GM19240 (cell line): ENCODE measurements around the gene ZBTB21.

ENCODE experiments used
- DNase-seq: peaks from one replicate; pipeline ENCODE4 v3.0.0; 2011; ENCODE audit warnings: low spot score; ENCODE audit not compliant: insufficient read length

The ZBTB21 gene

DNA sequence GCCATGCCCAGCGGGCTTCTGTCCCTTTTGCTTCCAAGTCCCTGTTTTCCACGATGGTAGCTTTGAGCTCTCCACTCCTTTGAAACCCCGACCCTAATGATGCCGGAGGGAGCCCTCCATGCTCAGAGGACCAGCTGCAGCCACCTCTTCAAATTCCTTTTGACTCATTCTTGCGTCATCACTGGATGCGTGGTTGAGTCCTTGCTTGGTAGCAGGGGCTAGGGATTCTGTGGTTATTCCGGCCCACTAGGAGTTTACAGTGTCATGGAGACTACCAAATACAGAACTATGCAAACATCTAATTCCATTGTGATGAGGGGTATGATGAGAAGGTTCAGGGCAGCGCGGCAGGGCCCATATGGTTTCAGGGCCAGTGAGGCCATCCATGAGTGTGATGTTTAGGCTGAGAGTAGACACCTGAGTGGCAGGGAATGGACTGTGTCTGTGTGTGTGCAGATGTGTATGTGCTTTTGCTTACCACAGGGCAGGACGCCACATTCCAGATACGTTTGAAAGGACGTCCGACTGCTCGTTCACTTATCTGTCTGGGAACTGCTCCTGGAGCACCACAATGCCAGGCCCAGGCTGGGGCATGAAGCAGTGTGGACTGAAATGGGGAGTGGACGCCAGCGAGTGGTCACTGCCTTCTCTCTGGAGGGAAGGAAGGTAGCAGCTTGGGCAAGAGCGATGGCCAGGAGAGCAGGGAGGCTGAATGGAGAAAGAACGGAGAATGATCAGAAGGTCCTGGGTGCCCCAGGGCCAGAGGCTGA, 30.4 kb upstream of the ZBTB21 start:
- DNase-seq, result no peak

DNA sequence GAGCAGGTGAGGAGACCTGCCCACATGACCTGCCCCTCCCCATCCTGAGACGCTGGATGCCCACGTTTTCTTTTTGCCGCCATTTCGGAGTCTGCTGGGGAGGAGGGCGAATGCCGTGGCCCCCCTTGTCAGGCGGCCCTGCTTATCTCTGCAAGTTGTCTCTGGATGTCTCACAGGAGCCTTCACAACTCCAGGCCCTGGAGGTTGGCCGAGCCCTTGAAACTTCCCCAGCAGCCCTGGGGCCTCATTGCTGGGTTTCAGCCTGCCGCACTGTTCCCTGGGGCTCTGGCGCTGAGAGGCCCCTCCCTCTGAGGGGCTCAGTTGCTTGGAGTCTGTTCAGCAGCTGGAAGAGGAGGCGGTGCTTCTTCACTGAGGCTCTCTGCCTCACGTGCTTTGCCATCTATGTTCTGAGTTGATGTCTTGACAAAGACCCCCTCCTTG, 29.8 kb upstream of the ZBTB21 start:
- no peak for DNase-seq

DNA sequence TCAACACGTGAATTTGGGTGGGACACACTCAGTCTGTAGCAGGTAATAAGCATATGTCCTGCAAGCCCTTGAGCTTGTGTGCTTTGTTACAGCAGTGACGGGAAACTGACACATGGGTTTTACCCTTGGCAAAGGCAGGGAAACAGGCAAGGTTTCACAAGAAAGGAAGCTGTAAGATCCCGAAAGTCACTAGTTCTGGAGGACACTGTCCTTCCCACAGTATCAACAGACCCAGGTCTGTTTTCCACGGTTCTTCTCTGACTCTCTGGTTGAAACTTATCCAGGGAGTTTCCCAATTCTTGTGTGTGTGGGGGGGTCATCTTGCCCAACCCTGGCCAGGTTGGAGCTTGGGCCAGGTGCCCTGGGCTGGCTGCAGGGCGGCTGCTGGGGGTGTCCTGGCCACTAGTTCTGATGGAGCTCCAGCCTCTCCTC, 29.3 kb upstream of the ZBTB21 start:
- DNase-seq, result no peak

DNA sequence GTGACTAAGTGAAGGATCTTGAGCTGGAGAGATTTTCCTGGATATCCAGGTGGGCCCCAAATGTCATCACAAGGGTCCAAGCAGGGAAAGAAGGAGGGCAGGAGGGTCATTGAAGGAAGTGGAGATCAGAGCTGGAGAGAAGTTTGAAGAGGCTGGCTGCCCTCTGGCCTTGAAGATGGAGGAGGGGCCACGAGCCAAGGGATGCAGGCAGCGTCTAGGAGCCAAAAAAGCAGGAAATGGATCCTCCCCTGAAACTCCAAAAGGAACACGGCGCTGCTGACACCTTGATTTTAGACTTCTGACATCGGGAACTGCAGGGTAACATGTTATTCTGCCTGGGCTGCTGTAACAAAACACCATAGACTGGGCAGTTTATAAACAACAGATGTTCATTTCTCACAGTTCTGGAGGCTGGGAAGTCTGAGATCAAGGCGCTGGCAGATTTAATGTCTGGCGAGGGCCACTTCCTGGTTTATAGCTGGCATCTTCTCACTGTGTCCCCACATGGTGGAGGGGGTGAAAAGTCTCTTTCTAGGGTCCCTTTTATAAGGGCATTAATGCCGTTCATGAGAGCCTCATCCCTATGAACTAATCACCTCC, 28.8 kb upstream of the ZBTB21 start:
- DNase-seq, result no peak

DNA sequence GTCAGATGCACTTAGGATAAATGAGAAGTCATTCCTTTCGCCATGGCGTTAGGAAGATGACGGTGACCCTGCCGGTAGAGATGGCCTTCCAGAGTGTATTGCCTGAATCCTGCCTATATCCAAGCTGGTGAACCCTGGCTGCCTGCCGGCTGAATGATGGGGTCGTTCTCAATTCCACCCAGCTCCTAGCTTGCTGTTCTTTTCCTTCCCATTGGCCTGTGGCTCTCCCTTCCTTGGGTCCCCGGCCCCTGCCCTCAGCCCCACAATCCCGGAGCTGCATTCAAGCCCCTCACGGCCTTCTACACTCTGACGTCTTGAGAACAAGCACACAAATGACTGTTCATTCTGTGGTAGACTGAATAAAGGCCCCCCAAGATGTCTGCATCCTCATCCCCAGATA, 28.2 kb upstream of the ZBTB21 start:
- no peak for DNase-seq

DNA sequence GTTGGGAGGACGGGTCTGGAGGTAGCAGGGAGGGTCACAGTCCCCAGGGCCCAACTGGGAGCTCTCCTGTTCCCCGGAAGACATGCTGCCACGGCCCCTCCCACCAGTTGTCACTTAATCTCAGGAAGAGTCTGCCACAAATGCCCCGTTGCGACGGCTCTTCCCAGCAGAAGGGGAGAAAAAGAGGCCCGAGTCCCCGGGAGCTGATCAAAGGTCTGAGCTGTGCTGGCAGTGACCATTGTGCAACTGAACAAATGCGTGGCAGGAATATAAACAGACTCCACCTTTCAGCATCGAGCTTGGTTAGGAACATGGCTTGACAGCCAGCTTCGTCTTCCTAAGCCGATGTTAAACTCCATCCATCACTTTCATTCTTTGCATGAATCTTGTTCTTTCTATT, 27.8 kb upstream of the ZBTB21 start:
- no peak for DNase-seq

DNA sequence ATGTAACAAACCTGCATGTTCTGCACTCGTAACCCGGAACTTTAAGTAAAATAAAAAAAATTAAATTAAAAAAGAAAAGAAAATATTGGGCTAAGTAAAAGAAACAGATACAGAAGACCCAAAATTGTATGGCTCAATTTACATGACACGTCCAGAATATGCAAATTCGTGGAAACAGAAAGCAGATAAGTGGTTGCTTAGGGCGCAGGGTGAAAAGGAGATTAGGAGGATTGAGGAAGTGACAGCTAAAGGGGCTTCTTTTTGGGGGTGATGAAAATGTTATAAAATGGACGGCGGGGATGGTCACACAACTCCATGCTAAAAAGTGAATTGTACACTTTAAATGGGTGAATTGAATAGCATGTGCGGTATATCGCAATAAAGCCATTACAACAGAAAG, 27.4 kb upstream of the ZBTB21 start:
- DNase-seq, result no peak

DNA sequence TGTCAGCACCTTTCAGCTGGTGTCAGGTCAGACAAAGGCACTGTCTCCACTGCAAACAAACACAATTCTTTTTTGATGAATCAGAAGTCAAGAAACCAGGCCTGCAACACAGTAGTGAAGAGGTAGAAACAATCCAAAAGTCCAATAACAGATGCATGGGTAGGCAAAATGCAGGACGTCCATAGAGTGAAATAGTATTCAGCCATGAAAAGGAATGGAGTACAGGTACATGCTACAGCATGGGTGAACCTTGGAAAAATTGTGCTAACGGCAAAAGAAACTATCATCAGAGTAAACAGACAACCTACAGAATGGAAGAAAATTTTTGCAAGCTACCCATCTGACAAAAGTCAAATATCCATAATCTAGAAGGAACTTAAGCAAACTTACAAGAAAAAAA, 26.2 kb upstream of the ZBTB21 start:
- no peak for DNase-seq

DNA sequence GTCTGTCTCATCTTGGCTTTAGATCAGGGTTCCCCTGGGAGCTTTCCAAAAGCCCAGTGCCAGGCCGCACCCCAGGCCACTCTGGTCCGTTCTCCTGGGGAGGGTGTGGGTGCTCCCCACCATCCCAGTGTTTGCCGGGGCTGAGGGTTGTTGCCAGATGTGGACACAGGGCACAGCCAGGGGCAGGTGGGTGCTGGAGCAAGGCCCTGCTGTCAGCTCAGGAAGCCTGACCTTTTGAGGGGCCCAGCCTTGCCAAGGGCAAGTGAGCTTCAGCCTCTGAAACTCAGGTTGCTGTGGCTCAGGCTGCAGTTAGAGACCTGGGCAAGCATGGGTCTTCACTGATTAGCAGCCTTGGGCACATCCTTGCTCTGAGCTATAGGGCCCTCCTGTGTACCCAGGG, 22.8 kb upstream of the ZBTB21 start:
- DNase-seq, result no peak

DNA sequence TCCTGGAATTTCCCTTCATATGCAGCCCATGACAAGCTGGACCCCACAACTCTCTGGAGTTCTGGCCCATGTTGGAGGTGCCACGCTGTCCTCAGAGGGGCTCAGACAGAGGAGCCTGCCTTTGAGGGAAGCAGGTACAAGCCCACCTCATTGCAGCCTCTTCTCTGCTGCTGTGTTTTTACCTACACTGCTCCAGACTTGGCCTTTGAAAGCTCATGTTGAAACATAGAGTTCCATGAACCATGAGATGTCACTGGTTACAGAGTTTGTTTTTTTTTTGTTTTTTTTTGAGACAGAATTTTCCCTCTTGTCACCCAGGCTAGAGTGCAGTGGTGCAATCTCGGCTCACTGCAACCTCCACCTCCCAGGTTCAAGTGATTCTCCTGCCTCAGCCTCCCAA, 22.1 kb upstream of the ZBTB21 start:
- DNase-seq, result no peak

DNA sequence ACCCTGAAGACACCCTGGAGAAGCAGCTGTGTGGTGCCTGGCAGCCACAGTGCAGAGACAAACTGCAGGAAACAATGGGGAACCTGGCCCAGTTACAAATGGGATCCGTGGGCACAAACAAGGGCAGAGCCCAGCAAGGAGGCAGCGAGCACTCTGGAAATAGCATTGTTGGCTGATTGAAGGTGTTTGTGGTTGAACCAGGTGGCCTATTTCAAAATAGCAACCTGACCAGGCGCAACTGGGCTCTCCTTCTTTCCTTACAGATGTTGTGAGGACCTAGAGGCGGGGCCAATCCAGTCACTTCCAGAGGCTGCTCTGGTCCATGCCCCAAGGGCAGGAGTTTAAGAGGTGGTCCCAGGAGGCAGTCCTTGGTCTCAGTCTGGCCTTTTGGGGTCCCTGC, 21.7 kb upstream of the ZBTB21 start:
- DNase-seq, result no peak

DNA sequence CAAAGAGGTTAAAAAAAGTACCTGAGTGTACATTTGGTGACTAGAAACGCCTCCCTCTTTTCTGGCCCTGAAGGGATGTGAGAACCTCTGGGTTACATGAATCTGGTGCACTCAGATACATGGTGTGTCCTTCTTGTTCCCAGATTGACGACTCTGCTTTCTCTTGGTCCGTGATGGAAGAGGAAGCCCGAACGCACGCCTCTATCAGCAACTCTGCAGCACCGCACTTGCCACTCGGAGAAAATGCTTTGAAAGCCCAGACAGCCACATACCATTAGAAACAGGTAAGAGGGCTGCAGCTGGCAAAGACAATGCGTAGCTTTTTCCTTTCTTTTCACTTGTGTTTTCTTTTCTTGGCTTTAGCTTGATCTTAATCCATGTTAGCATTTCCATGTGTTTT, 21.1 kb upstream of the ZBTB21 start:
- no peak for DNase-seq

DNA sequence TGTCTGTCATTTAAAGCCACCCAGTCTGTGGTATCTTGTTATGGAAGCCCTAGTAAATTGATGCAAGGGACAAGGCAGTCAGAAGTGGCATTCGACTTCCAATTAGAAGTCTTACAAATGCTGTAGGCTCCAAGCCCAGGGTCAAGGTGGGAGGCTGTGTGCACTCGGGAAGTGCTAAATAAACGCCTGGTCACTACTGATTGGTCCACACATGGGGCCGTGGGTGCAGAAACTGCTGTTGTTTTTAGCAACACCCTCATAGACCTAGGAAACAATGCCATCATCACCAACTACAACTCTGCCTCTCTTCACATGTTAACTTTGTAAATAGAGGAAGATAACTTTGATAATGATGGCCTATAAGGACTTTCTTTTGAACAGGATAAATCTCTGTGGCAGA, 20.2 kb upstream of the ZBTB21 start:
- no peak for DNase-seq

DNA sequence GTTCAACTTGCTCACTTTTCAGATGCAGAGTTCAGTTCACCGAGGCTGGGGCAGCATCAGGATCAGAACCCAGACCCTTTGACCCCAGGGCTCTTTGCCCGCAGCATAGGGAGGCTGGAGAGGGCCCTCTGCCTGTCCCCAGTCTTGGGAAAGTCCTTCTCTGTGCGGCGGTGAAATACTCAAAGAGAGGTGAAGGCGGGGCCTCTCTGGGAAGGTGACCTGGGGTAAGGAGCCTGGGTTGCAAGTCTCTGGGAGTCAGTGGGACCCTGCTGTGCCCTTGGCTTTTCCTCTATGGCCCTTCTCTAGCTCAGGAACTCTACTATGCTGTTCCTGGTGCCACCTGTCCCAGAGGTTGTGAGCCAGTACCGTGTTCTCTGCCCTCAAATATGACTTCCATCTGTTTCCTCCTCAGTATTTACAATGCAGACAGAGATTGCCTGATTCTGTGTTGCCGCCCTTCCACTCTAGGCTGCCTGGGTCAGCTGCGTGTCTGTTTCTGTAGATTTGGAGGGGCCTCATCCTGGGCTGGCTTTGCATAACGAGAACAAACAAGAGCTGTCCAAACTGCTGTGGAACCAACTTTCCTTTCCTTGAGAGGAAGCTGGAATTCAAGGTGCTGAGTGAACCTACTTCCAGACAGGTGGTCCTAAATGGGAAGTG, 18.7 kb upstream of the ZBTB21 start:
- no peak for DNase-seq

DNA sequence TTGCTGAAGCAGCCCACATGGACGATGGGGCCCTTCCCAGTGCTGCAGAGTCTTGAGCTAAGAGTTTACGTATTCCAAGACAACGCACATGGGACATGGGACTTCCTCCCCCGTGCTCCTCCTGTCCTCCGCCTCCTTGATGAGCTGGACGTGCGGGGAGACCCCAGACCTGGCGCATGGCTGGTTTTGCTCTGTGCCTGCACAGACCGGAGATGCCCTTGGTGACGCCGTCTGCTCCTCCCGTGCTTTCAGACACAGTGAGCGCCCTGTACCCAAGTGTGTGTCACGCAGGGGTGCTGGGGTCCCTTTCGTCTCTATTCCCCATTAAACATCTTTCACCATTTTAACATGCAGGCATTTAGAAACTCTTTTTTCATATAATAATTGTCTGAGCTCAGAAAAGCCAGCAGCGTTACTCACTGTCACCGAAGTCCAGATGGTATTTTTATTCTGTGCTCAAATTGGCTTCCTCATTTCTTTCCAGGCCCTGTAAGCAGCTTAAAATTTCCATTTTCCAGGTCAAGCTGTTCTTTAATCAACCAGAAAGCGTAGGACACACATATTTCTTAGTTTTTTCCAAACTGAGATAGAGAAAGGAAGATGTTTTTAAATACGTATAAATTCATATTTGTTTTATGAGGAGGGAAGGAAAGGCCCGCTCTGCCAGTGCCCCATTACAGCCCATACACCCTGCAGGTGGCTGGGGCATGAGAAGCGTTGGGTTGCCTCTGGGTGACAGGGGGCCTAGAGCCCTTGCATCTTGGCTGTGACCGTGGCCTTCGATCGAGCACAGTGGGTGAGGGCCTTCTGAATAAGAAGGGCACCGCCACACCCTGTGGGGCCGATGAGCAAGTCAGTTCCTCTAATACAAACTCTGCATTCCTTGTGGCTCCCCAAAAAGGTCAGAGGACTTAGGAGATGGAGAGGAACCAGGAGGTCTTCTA, 17.9 kb upstream of the ZBTB21 start:
- DNase-seq, result no peak

DNA sequence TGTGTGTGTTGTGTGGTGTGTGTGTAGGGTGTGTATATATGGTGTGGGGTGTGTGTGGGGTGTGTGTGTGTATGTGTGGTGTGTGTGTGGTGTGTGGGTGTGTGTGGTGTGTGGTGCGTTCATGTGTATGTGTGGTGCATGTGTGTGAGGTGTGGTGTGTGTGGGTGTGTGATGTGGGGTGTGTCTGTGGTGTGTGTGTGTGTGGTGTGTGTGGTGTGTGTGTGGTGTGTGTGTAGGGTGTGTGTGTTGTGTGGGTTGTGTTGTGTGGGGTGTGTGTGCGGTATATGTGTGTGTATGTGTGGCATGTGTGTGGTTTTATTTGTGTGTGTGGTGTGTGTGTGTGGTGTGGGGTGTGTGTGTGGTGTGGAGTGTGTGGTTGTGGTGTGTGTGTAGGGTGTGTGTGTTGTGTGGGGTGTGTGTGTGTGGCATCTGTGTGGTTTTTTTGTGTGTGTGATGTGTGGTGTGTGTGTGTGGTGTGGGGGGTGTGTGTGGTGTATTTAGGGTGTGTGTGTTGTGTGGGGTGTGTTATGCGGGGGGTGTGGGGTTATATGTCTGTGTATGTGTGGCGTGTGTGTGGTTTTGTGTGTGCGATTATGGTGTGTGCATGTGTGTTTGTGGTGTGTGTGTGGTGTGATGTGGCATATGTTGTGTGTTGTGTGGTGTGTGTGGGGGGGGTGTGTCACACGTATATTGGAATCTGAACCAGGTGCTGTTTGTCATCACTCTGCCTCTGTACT, 17.1 kb upstream of the ZBTB21 start:
- no peak for DNase-seq

DNA sequence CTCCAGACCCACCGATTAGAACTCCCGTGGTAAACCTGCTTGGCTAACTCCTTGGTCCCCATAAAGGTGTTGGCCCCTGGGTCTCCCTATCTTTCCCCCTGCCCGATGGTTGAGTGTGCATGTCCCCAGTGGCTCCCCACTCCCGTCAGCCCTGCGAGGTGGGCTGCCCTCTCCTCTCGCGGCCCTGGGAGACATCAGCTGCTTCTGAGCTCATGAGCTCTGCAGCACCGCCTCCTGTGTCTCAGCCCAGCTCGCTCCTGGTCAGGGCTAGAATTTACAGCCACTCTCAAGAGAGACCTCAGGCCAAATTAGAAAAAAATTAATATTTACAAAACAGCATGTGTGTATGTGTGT, 15.9 kb upstream of the ZBTB21 start:
- DNase-seq, result no peak

DNA sequence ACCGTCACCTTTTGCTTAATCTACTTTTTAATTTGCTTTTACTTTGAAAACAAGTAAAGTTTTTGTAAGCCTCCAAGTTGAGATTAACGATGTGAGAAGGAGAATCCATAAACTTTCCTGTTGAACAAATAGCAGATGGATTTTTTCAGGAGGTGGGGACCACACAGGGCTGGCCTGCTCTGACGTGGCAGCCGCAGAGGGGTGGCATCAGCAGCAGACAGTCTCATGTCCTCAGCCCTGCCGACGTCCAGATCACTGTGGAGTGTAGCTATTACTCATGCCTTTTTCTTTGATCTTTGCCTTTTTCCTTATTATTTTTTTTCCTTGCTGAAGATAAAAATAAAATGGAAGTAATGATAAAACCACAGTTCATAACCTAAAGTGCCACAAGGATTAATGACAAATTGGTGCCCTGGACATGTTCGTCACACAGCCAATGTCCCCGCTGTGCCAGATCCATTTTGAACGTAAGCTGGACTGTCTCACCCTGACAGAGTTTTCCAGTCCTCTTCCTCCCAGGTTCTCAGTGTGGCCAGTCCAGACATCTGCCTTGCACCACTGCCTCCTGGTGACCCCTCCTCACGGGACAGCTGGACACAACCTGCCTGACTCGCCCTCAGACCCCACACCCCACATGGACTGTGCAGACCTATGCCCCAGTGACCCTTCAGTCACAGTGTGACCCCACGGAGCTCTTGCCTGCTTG, 15.4 kb upstream of the ZBTB21 start:
- no peak for DNase-seq

DNA sequence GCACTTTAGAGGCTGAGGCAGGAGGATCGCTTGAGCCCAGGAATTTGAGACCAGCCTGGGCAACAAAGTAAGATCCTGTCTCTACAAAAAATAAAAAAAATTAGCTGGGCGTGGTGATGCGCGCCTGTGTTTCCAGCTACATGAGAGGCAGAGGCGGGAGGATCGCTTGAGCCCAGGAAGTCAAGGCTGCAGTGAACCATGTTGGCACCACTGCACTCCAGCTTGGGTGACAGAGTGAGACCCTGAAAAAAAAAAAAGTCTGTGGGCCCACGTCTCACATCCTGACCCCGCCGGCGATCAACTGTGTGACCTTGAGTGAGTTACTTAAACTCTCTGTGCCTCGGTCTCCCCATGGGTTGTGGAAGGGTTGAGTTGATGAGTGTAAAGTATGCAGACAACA, 12.7 kb upstream of the ZBTB21 start:
- no peak for DNase-seq

DNA sequence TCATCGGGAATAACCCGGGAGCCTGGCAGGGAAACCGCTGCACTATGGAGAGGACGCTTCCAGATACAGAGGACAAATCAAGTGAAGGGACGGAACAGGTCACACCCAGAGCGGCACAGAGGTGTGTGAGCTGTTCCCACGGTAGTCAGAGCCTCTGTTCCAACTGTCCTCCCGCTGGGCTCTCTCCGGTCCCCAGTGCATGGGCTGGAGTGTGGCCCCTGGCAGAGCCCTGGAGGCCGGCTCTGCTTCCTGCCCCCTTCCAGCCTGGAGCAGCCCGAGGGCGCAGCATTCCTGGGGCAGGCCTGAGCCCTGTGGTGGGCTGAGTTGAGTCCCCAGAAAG, 11.9 kb upstream of the ZBTB21 start:
- DNase-seq, result no peak
